Osteoblast (primary cell): ENCODE results near the gene CTNNA2. TPM values are rescaled to one million over a fixed set of nuclear protein-coding genes. Genes with fewer than 3 reads are reported as not detected.

Source experiments
- DNase-seq: peaks from one replicate; pipeline ENCODE4 v3.0.0; 2011; ENCODE audit warnings: low spot score, mixed read lengths; ENCODE audit not compliant: insufficient read length; ENCODE audit errors: missing footprints
- H2AFZ ChIP-seq: 2 replicates; pipeline ENCODE4 v1.6.0; 2011; ENCODE audit warnings: mild to moderate bottlenecking, low read length
- H3K27ac ChIP-seq: 2 replicates; pipeline ENCODE4 v1.5.1; 2011; ENCODE audit warnings: mild to moderate bottlenecking, low read depth, low read length, moderate library complexity
- H3K27me3 ChIP-seq: 2 replicates; pipeline ENCODE4 v1.6.0; 2012; ENCODE audit warnings: mild to moderate bottlenecking, control low read depth, inconsistent platforms, low read length, moderate library complexity; ENCODE audit not compliant: insufficient read depth
- H3K36me3 ChIP-seq: 2 replicates; pipeline ENCODE4 v1.5.1; 2011; ENCODE audit warnings: mild to moderate bottlenecking, low read length, control low read depth, moderate library complexity; ENCODE audit not compliant: insufficient read depth
- H3K4me1 ChIP-seq: 2 replicates; pipeline ENCODE4 v1.5.1; 2011; ENCODE audit warnings: mild to moderate bottlenecking, low read length, control low read depth, moderate library complexity; ENCODE audit not compliant: insufficient read depth
- H3K4me2 ChIP-seq: 2 replicates; pipeline ENCODE4 v1.6.0; 2011; ENCODE audit warnings: mild to moderate bottlenecking, low read length; ENCODE audit not compliant: insufficient read depth
- H3K4me3 ChIP-seq: fragments of 200-600 bp; sonication (generic); 3 replicates; pipeline ENCODE4 v1.5.1; 2012; ENCODE audit warnings: mild to moderate bottlenecking, low read length, inconsistent platforms; ENCODE audit not compliant: insufficient read depth
- H3K79me2 ChIP-seq: 2 replicates; pipeline ENCODE4 v1.6.0; 2012; ENCODE audit warnings: mild to moderate bottlenecking, low read length, control low read depth, inconsistent platforms; ENCODE audit not compliant: insufficient read depth
- H3K9me3 ChIP-seq: 2 replicates; pipeline ENCODE4 v1.5.1; 2011; ENCODE audit warnings: low read depth, low read length, control low read depth
- H4K20me1 ChIP-seq: 2 replicates; pipeline ENCODE4 v1.6.0; 2012; ENCODE audit warnings: mild to moderate bottlenecking, low read length, control low read depth; ENCODE audit not compliant: insufficient read depth
- CTCF ChIP-seq: IDR thresholded peaks from 2 replicates; pipeline ENCODE4 v1.5.1; 2011; ENCODE audit warnings: mild to moderate bottlenecking, low read depth, low read length, moderate library complexity; ENCODE audit errors: extremely low read depth
- total RNA-seq: library from RNA; depleted of rRNA; stranded (reverse); fragments of >200 nt; gene quantifications from 2 replicates; pipeline ENCODE4 v1.2.3, GENCODE V29; 2012

CTNNA2 gene
- total RNA-seq, 1 donor: not detected

- no peak for TF ChIP-seq CTCF
- no peak overlapping the region for H3K27ac ChIP-seq
- H3K27me3 ChIP-seq: no peaks in the 10 kb centered on the region
- no peak overlapping the region for H2AFZ ChIP-seq
- no peak for DNase-seq
- H3K9me3 ChIP-seq: no peaks in the 10 kb centered on the region
- H3K4me2 ChIP-seq: no peak overlapping the region
- H3K4me1 ChIP-seq: no peaks in the 10 kb centered on the region
- no peak overlapping the region for H3K4me3 ChIP-seq
- H3K79me2 ChIP-seq: no peaks in the 10 kb centered on the region
- no peaks in the 10 kb centered on the region for H3K36me3 ChIP-seq
- no peaks in the 10 kb centered on the region for H4K20me1 ChIP-seq
Measured at GRCh38 chr2:80009211-80009610, 496.4 kb downstream of the CTNNA2 start.

- TF ChIP-seq CTCF: no peak
- DNase-seq: no peak
Measured at GRCh38 chr2:80012061-80012460, 499.2 kb downstream of the CTNNA2 start.

GRCh38 chr2:80014637-80015036 lies 501.8 kb downstream of the CTNNA2 start:
- H4K20me1 ChIP-seq: no peaks in the 10 kb centered on the region
- H3K79me2 ChIP-seq: no peaks in the 10 kb centered on the region
- H3K9me3 ChIP-seq: no peaks in the 10 kb centered on the region
- no peak for TF ChIP-seq CTCF
- no peak overlapping the region for H3K27ac ChIP-seq
- H3K4me2 ChIP-seq: no peak overlapping the region
- H3K27me3 ChIP-seq: no peaks in the 10 kb centered on the region
- H3K4me3 ChIP-seq: no peak overlapping the region
- no peak overlapping the region for H2AFZ ChIP-seq
- no peaks in the 10 kb centered on the region for H3K4me1 ChIP-seq
- H3K36me3 ChIP-seq: no peaks in the 10 kb centered on the region
- DNase-seq: no peak

More at GRCh38 chr2:80012061-80012460, 499.2 kb downstream of the CTNNA2 start:
- Histone ChIP-seq H3K27me3 (no peaks in the 10 kb centered on the region), H3K4me3 (no peak overlapping the region), H3K79me2 (no peaks in the 10 kb centered on the region), H3K9me3 (no peaks in the 10 kb centered on the region), H2AFZ (no peak overlapping the region), H3K36me3 (no peaks in the 10 kb centered on the region), H3K4me1 (no peaks in the 10 kb centered on the region), H3K27ac (no peak overlapping the region), H3K4me2 (no peak overlapping the region), H4K20me1 (no peaks in the 10 kb centered on the region)

GRCh38 chr2:80016171-80016570 lies 503.3 kb downstream of the CTNNA2 start:
- no peaks in the 10 kb centered on the region for H3K9me3 ChIP-seq
- no peaks in the 10 kb centered on the region for H4K20me1 ChIP-seq
- no peak overlapping the region for H2AFZ ChIP-seq
- H3K4me2 ChIP-seq: no peak overlapping the region
- no peaks in the 10 kb centered on the region for H3K79me2 ChIP-seq
- H3K27me3 ChIP-seq: no peaks in the 10 kb centered on the region
- no peaks in the 10 kb centered on the region for H3K4me1 ChIP-seq
- DNase-seq: no peak
- no peak for TF ChIP-seq CTCF
- no peak overlapping the region for H3K27ac ChIP-seq
- H3K36me3 ChIP-seq: no peaks in the 10 kb centered on the region
- H3K4me3 ChIP-seq: no peak overlapping the region
